HG03575 (cell line): ENCODE data around the gene KDM4B.
"Not testable (repeated sequence)": the region's sequence is repeated elsewhere in the genome, so short reads cannot be mapped to it uniquely, and the experiment has no call there.

Source experiments
- ATAC-seq: cut with Tn5 transposase; IDR thresholded peaks from one replicate; pipeline ENCODE4 v1.9.1; 2021; ENCODE audit not compliant: unreplicated experiment, insufficient number of reproducible peaks, low FRiP score; ENCODE audit errors: extremely low read depth

Gene KDM4B

GRCh38 chr19:5147978-5148793 is 179.3 kb downstream of the KDM4B start:
- no peak for ATAC-seq

- no peak for ATAC-seq
Measured at GRCh38 chr19:5148794-5149190, 179.9 kb downstream of the KDM4B start.

- ATAC-seq: no peak
Measured at GRCh38 chr19:5149508-5149907, 180.6 kb downstream of the KDM4B start.

- no peak for ATAC-seq
Measured at GRCh38 chr19:5149932-5150901, 181.3 kb downstream of the KDM4B start.

DNA sequence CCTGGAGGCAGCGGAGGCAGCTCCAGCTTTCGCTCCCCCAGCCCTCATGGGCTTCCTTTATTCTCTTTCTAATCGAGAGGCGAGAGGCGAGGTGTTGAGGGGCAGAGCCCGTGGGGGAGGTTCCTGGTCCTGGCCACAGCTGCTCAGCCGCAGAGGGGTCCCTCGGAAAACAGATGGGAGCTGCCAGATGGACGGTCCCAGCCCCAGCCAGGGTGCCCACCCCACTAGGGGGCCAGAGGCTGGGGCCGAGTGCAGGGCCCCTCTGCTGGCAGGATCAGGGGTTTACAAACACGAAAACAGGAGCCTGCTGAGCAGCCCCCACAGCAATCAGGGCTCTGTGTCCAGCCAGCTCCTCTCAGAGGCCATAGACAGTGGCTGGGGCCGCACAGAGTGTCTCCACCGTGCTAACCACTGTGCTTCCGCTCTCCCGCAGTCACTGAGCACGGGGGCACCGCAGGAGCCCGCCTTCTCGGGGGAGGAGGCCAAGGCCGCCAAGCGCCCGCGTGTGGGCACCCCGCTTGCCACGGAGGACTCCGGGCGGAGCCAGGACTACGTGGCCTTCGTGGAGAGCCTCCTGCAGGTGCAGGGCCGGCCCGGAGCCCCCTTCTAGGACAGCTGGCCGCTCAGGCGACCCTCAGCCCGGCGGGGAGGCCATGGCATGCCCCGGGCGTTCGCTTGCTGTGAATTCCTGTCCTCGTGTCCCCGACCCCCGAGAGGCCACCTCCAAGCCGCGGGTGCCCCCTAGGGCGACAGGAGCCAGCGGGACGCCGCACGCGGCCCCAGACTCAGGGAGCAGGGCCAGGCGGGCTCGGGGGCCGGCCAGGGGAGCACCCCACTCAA is 182.2 kb downstream of the KDM4B start:
- no peak for ATAC-seq

DNA sequence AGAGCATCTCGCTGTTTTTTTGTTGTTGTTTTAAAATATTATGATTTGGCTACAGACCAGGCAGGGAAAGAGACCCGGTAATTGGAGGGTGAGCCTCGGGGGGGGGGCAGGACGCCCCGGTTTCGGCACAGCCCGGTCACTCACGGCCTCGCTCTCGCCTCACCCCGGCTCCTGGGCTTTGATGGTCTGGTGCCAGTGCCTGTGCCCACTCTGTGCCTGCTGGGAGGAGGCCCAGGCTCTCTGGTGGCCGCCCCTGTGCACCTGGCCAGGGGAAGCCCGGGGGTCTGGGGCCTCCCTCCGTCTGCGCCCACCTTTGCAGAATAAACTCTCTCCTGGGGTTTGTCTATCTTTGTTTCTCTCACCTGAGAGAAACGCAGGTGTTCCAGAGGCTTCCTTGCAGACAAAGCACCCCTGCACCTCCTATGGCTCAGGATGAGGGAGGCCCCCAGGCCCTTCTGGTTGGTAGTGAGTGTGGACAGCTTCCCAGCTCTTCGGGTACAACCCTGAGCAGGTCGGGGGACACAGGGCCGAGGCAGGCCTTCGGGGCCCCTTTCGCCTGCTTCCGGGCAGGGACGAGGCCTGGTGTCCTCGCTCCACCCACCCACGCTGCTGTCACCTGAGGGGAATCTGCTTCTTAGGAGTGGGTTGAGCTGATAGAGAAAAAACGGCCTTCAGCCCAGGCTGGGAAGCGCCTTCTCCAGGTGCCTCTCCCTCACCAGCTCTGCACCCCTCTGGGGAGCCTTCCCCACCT is 183.3 kb downstream of the KDM4B start:
- no peak for ATAC-seq

- no peak for ATAC-seq
Measured at GRCh38 chr19:5152767-5153532, 184.0 kb downstream of the KDM4B start.

DNA sequence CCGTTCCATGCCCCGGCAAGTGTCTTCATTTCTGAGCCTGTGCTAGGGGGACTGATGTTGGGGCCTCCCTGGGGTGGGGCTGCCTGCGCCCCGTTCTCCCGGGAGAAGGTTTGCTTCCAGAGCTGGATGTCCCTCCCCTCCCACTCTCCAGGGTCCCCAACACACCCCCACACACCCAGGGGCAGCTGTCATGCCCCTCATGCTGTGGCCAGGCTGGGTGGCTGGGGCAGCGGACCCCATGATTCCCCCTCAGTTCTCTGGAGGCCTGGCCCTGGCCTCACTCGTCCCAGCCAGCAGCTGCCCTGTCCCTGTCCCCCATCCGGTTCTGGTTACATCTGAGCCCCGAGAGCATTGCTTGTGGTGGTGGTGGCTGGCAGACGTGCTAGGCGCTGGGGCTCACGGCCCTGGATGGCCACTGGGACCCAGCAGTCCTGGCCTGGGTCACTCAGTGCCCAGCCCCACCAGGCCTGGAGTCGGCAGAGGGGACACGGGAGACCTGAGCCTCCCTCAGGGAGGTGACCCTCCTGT is 184.8 kb downstream of the KDM4B start:
- no peak for ATAC-seq

DNA sequence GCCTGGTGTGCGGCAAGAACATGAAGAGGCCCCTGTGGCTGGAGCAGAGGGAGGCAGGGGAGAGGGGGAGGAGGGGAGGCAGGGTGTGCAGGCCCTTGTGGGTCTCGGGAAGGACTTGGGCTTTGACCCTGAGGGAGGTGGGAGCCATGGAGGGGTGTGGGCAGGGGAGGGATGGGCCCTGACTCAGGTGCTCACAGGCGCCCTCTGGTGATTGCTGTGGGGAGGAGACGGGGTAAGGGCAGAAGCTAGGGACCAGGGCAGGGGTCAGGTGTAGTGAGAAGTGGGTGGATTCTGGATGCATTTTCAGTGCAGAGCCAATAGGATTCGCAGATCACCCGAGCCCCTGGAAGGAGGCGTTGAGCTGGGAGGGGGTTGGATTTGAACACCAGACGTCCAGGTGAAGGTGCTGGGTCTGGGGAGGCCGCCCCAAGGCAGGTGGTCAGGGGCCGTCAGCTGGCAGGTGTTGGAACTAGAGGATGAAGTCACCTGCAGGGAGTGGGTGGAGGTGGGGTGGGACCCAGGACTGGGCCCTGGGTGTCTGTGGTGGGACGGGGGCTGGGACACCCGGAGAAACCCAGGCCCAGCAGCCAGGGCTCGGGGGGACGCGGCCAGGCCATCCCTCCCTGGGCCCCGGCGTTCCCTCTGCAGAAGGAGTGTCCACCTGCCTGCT is 185.4 kb downstream of the KDM4B start:
- ATAC-seq: no peak

GRCh38 chr19:5154799-5155426 is 186.0 kb downstream of the KDM4B start:
- no peak for ATAC-seq

- ATAC-seq: no peak
Measured at GRCh38 chr19:5155586-5156210, 186.8 kb downstream of the KDM4B start.

- ATAC-seq: no peak
Measured at GRCh38 chr19:5156231-5156986, 187.5 kb downstream of the KDM4B start.

- no peak for ATAC-seq
Measured at GRCh38 chr19:5157186-5157585, 188.3 kb downstream of the KDM4B start.

- ATAC-seq: not testable (repeated sequence)
Measured at GRCh38 chr19:5158549-5159134, 189.7 kb downstream of the KDM4B start.

DNA sequence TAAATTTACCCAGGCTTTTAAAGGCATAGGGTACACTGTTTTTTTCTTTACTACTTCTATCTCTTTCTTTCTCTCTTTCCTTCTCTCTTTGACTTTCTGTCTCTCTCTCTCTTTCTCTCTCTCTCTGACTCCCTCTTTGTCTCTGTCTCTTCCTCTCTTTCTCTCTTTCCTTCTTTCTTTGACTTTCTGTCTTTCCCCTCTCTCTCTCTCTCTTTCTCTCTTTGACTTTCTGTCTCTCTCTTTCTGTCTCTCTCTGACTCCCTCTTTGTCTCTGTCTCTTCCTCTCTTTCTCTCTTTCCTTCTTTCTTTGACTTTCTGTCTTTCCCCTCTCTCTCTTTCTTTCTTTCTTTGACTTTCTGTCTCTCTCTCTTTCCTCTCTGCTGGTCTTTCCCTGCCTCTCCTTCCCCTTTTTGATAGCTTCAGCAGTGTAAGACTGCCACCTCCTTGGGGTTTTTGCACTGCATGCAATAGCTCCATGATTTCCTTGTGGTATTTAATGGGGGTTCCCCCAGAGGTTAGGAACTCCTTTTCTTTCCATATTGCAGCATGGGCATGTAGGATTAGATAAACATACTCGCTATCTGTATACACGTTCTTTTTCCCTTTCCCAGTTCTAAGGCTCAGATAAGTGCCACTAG is 191.4 kb downstream of the KDM4B start:
- not testable (repeated sequence) for ATAC-seq
